GM18870 (cell line): ENCODE results near the gene NCAPG2.

Experiments used
- ATAC-seq: cut with Tn5 transposase; IDR thresholded peaks from one replicate; pipeline ENCODE4 v1.9.1; 2021; ENCODE audit warnings: moderate library complexity; ENCODE audit not compliant: unreplicated experiment

The NCAPG2 gene

GRCh38 chr7:158581440-158582088 is 123.0 kb downstream of the NCAPG2 start:
- no peak for ATAC-seq
